Suprapubic skin (tissue), 4 donors: ENCODE data around the gene COX4I1. TPM values are rescaled to one million over a fixed set of nuclear protein-coding genes. Genes with fewer than 3 reads are reported as not detected.

Experiments
- DNase-seq, 2 donors: peaks; one replicate each; pipeline ENCODE4 v3.0.0-alpha.2; 2019; ENCODE audit warnings: low spot score in 2 of 2
- H3K27ac ChIP-seq: fragments of 200-600 bp; sonication (generic); one replicate; pipeline ENCODE4 v1.5.1; 2019
- H3K27me3 ChIP-seq: fragments of 200-600 bp; sonication (generic); one replicate; pipeline ENCODE4 v1.5.1; 2019
- H3K36me3 ChIP-seq: fragments of 200-600 bp; sonication (generic); one replicate; pipeline ENCODE4 v1.5.1; 2019
- H3K4me1 ChIP-seq: fragments of 200-600 bp; sonication (generic); one replicate; pipeline ENCODE4 v1.5.1; 2019
- H3K4me3 ChIP-seq: fragments of 200-600 bp; sonication (generic); one replicate; pipeline ENCODE4 v1.5.1; 2019; ENCODE audit warnings: mild to moderate bottlenecking
- H3K9me3 ChIP-seq: fragments of 200-600 bp; sonication (generic); one replicate; pipeline ENCODE4 v1.5.1; 2019
- CTCF ChIP-seq, 2 donors: fragments of 200-600 bp in 1 of 2; fragments of 450-650 bp in 1 of 2; sonication (generic) in 1 of 2; IDR thresholded peaks; one replicate each; pipeline ENCODE4 v1.5.1; 2016 to 2019; ENCODE audit warnings: antibody characterized with exemption in 2 of 2, mild to moderate bottlenecking in 1 of 2, moderate library complexity in 1 of 2
- EP300 ChIP-seq: sonication (generic); formaldehyde crosslinking; IDR thresholded peaks from one replicate; pipeline ENCODE4 v1.6.1; 2017; ENCODE audit warnings: antibody characterized with exemption
- POLR2A ChIP-seq, 2 donors: fragments of 450-650 bp; IDR thresholded peaks; one replicate each; pipeline ENCODE4 v1.6.1; 2017; ENCODE audit warnings: antibody characterized with exemption in 2 of 2, mild to moderate bottlenecking in 2 of 2, moderate library complexity in 2 of 2
- POLR2AphosphoS5 ChIP-seq, 3 donors: sonication (generic); formaldehyde crosslinking; IDR thresholded peaks; one replicate each; pipeline ENCODE4 v1.6.1; 2017; ENCODE audit warnings: antibody characterized with exemption in 3 of 3
- WGBS: methylation state at CpG from one replicate; pipeline ENCODE4 v1.1.5; 2018; 5-methylcytosine and 5-hydroxymethylcytosine counted together
- total RNA-seq, 4 donors: library from RNA; depleted of rRNA; stranded (reverse); fragments of >200 nt; gene quantifications; one replicate each; pipeline ENCODE4 v1.1.0, GENCODE V29; 2016

COX4I1 gene
- total RNA-seq, 4 donors from 2014 or later: 369 to 505 (median 459) TPM

- Histone ChIP-seq H3K36me3 (peaks cover 37% of the 10 kb centered on the region), H3K4me1 (peaks cover 9% of the 10 kb centered on the region), H3K27me3 (no peaks in the 10 kb centered on the region), H3K27ac (no peak overlapping the region), H3K9me3 (no peaks in the 10 kb centered on the region), H3K4me3 (no peak overlapping the region)
- 44% methylated on average over 4 of the region's 4 CpGs for WGBS
- DNase-seq: no peak
- TF ChIP-seq POLR2AphosphoS5 (IDR thresholded peaks at IDR 0.05): no peak
- TF ChIP-seq EP300: no peak
- no peak for TF ChIP-seq CTCF (IDR thresholded peaks at IDR 0.05)
- TF ChIP-seq POLR2A (IDR thresholded peaks at IDR 0.05): no peak
Observed at GRCh38 chr16:85777583-85778310, 21.7 kb upstream of the COX4I1 start.

- no peaks in the 10 kb centered on the region for H3K27me3 ChIP-seq
- no peak for DNase-seq
- peaks cover 9% of the 10 kb centered on the region for H3K4me1 ChIP-seq
- H3K4me3 ChIP-seq: no peak overlapping the region
- H3K27ac ChIP-seq: no peak overlapping the region
- 70% methylated on average over 12 of the region's 12 CpGs for WGBS
- no peaks in the 10 kb centered on the region for H3K9me3 ChIP-seq
- TF ChIP-seq POLR2A (IDR thresholded peaks at IDR 0.05) (no peak), CTCF (IDR thresholded peaks at IDR 0.05) (no peak), EP300 (no peak), POLR2AphosphoS5 (IDR thresholded peaks at IDR 0.05) (no peak)
- H3K36me3 ChIP-seq: peaks cover 37% of the 10 kb centered on the region
Observed at GRCh38 chr16:85778873-85779272, 20.6 kb upstream of the COX4I1 start.

- no peak overlapping the region for H3K27ac ChIP-seq
- H3K9me3 ChIP-seq: no peaks in the 10 kb centered on the region
- no peak for TF ChIP-seq POLR2A (IDR thresholded peaks at IDR 0.05)
- no peak for TF ChIP-seq POLR2AphosphoS5 (IDR thresholded peaks at IDR 0.05)
- no peak for TF ChIP-seq CTCF (IDR thresholded peaks at IDR 0.05)
- no peak for TF ChIP-seq EP300
- H3K27me3 ChIP-seq: no peaks in the 10 kb centered on the region
- H3K4me1 ChIP-seq: peaks cover 9% of the 10 kb centered on the region
- H3K36me3 ChIP-seq: peaks cover 37% of the 10 kb centered on the region
- DNase-seq: no peak
- no peak overlapping the region for H3K4me3 ChIP-seq
- WGBS: 84% methylated on average over 18 of the region's 26 CpGs
Observed at GRCh38 chr16:85780281-85780680, 19.2 kb upstream of the COX4I1 start.

GRCh38 chr16:85781156-85781555 is 18.3 kb upstream of the COX4I1 start:
- DNase-seq: no peak
- Histone ChIP-seq H3K27me3 (no peaks in the 10 kb centered on the region), H3K4me1 (peaks cover 9% of the 10 kb centered on the region), H3K4me3 (no peak overlapping the region), H3K36me3 (peaks cover 39% of the 10 kb centered on the region), H3K27ac (no peak overlapping the region), H3K9me3 (no peaks in the 10 kb centered on the region)
- no peak for TF ChIP-seq POLR2AphosphoS5 (IDR thresholded peaks at IDR 0.05)
- TF ChIP-seq CTCF (IDR thresholded peaks at IDR 0.05): no peak
- no peak for TF ChIP-seq EP300
- TF ChIP-seq POLR2A (IDR thresholded peaks at IDR 0.05): no peak
- 86% methylated on average over 10 of the region's 10 CpGs for WGBS

- DNase-seq: no peak
- H3K4me1 ChIP-seq: peaks cover 9% of the 10 kb centered on the region
- 71% methylated on average over 15 of the region's 16 CpGs for WGBS
- H3K27ac ChIP-seq: no peak overlapping the region
- no peak for TF ChIP-seq CTCF (IDR thresholded peaks at IDR 0.05)
- no peak for TF ChIP-seq EP300
- TF ChIP-seq POLR2AphosphoS5 (IDR thresholded peaks at IDR 0.05): no peak
- no peak for TF ChIP-seq POLR2A (IDR thresholded peaks at IDR 0.05)
- no peaks in the 10 kb centered on the region for H3K27me3 ChIP-seq
- H3K36me3 ChIP-seq: peaks cover 42% of the 10 kb centered on the region
- H3K9me3 ChIP-seq: no peaks in the 10 kb centered on the region
- no peak overlapping the region for H3K4me3 ChIP-seq
Observed at GRCh38 chr16:85781695-85782370, 17.7 kb upstream of the COX4I1 start.
